ENCODE data around the gene SAMD4A.

SAMD4A gene

GRCh38 chr14:54700717-54701116, 133.8 kb downstream of the SAMD4A start:
- DNase-seq (ENCODE audit: low read depth, low spot score) = no peak

- no peak for DNase-seq (ENCODE audit: low read depth, low spot score)
Observed at GRCh38 chr14:54702014-54702491, 135.1 kb downstream of the SAMD4A start.

- DNase-seq (ENCODE audit: low read depth, low spot score) = no peak
Observed at GRCh38 chr14:54702492-54702891, 135.6 kb downstream of the SAMD4A start.

- DNase-seq (ENCODE audit: low read depth, low spot score) = no peak
Observed at GRCh38 chr14:54703082-54703481, 136.2 kb downstream of the SAMD4A start.

GRCh38 chr14:54703724-54704123, 136.8 kb downstream of the SAMD4A start:
- no peak for DNase-seq (ENCODE audit: low read depth, low spot score)

GRCh38 chr14:54704768-54705167, 137.8 kb downstream of the SAMD4A start:
- no peak for DNase-seq (ENCODE audit: low read depth, low spot score)

- DNase-seq (ENCODE audit: low read depth, low spot score) = no peak
Observed at GRCh38 chr14:54706769-54707168, 139.8 kb downstream of the SAMD4A start.

- DNase-seq (ENCODE audit: low read depth, low spot score) = no peak
Observed at GRCh38 chr14:54708161-54708560, 141.2 kb downstream of the SAMD4A start.

- no peak for DNase-seq (ENCODE audit: low read depth, low spot score)
Observed at GRCh38 chr14:54708982-54709381, 142.1 kb downstream of the SAMD4A start.

GRCh38 chr14:54709444-54709843, 142.5 kb downstream of the SAMD4A start:
- DNase-seq (ENCODE audit: low read depth, low spot score) = no peak

- no peak for DNase-seq (ENCODE audit: low read depth, low spot score)
Observed at GRCh38 chr14:54709867-54710266, 142.9 kb downstream of the SAMD4A start.

- DNase-seq (ENCODE audit: low read depth, low spot score) = no peak
Observed at GRCh38 chr14:54711312-54711711, 144.4 kb downstream of the SAMD4A start.

- DNase-seq (ENCODE audit: low read depth, low spot score) = no peak
Observed at GRCh38 chr14:54711812-54712464, 145.0 kb downstream of the SAMD4A start.

GRCh38 chr14:54712465-54713200, 145.7 kb downstream of the SAMD4A start:
- no peak for DNase-seq (ENCODE audit: low read depth, low spot score)

- no peak for DNase-seq (ENCODE audit: low read depth, low spot score)
Observed at GRCh38 chr14:54713379-54713778, 146.5 kb downstream of the SAMD4A start.

GRCh38 chr14:54715239-54715638, 148.3 kb downstream of the SAMD4A start:
- no peak for DNase-seq (ENCODE audit: low read depth, low spot score)

- DNase-seq (ENCODE audit: low read depth, low spot score) = no peak
Observed at GRCh38 chr14:54715811-54716210, 148.9 kb downstream of the SAMD4A start.

GRCh38 chr14:54716862-54717261, 149.9 kb downstream of the SAMD4A start:
- DNase-seq (ENCODE audit: low read depth, low spot score) = no peak

- DNase-seq (ENCODE audit: low read depth, low spot score) = peak; percentile 21
Observed at GRCh38 chr14:54718046-54718445, 151.1 kb downstream of the SAMD4A start.

- DNase-seq (ENCODE audit: low read depth, low spot score) = no peak
Observed at GRCh38 chr14:54719406-54719805, 152.5 kb downstream of the SAMD4A start.

- DNase-seq (ENCODE audit: low read depth, low spot score) = no peak
Observed at GRCh38 chr14:54722791-54723432, 156.0 kb downstream of the SAMD4A start.

- no peak for DNase-seq (ENCODE audit: low read depth, low spot score)
Observed at GRCh38 chr14:54724123-54724522, 157.2 kb downstream of the SAMD4A start.

Data from smooth muscle cell of the brain vasculature (primary cell).